ENCODE results near the gene B3GAT1. TPM values are rescaled to one million over a fixed set of nuclear protein-coding genes. Genes with fewer than 3 reads are reported as not detected.

B3GAT1 gene
- total and polyA plus RNA-seq, 2 of the 13 experiments (the other 11 are each of a cell fraction or from before 2014, with no cell fraction given): not detected

GRCh38 chr11:134447696-134448095 lies 35.7 kb upstream of the B3GAT1 start:
- ATAC-seq (no peak), FAIRE-seq (no peak), DNase-seq (ENCODE audit: low spot score) (no peak)
- H3K4me2 ChIP-seq (ENCODE audit: low read depth, low read length): no peak overlapping the region
- intact Hi-C loops (cut with micrococcal nuclease; ENCODE audit: unreplicated experiment) (no loop called here), in situ Hi-C loops (cut with HindIII; ENCODE audit: extremely low pct_ligation_motif_present, low pct_unique_long_range_greater_than_20kb) (no loop called here)
- no peak overlapping the region for H3K27ac ChIP-seq (ENCODE audit: extremely low read length, insufficient read depth, low read length)
- TF ChIP-seq TOE1 (CRISPR knock-in tag; IDR thresholded peaks at IDR 0.05) (no peak), ATRX (CRISPR knock-in tag; IDR thresholded peaks at IDR 0.05; ENCODE audit: borderline replicate concordance) (no peak), KDM6A (CRISPR knock-in tag; IDR thresholded peaks at IDR 0.05; ENCODE audit: low read depth) (no peak), ZNF318 (CRISPR knock-in tag; IDR thresholded peaks at IDR 0.05) (no peak), ZNF205 (CRISPR knock-in tag; IDR thresholded peaks at IDR 0.05) (no peak), PAF1 (CRISPR knock-in tag; IDR thresholded peaks at IDR 0.05) (no peak), RXRA (CRISPR knock-in tag; IDR thresholded peaks at IDR 0.05) (no peak), ZNF562 (CRISPR knock-in tag; IDR thresholded peaks at IDR 0.05; ENCODE audit: borderline replicate concordance) (no peak), STAT5B (CRISPR knock-in tag; IDR thresholded peaks at IDR 0.05) (no peak), TARDBP (CRISPR knock-in tag; IDR thresholded peaks at IDR 0.05) (no peak), ZNF329 (CRISPR knock-in tag; IDR thresholded peaks at IDR 0.05; ENCODE audit: low read depth) (no peak), ZNF660 (CRISPR knock-in tag; IDR thresholded peaks at IDR 0.05; ENCODE audit: borderline replicate concordance, low read depth) (no peak), NFRKB (IDR thresholded peaks at IDR 0.05) (no peak)
- ChIA-PET CTCF (ENCODE audit: low intra/inter-chr PET ratio, low total read pairs) (no interaction called here), POLR2A (no interaction called here)
- H3K9ac ChIP-seq (ENCODE audit: insufficient read depth, low read depth, low read length): no peak overlapping the region
- no peaks in the 10 kb centered on the region for H3K9me3 ChIP-seq (ENCODE audit: low read length)
- no peak overlapping the region for H2AFZ ChIP-seq (ENCODE audit: low read length)
- H3K79me2 ChIP-seq (ENCODE audit: insufficient read depth, low read length): no peaks in the 10 kb centered on the region
- peaks cover 0 to 25% of the 10 kb centered on the region in 2 experiments; a peak in 3 of 5 replicates for H3K27me3 ChIP-seq (ENCODE audit: control insufficient read depth in 1 of 2, insufficient read depth in 2 of 2, low read length in 2 of 2)
- no peaks in the 10 kb centered on the region for H4K20me1 ChIP-seq (ENCODE audit: insufficient read depth, low read length)
- no peaks in the 10 kb centered on the region for H3K4me1 ChIP-seq (ENCODE audit: insufficient read depth, low read length)
- no TSS peak for BruUV-seq (replicated peaks)
- no peak overlapping the region for H3K4me3 ChIP-seq (replicated peaks in 1 of 3; ENCODE audit: insufficient read depth in 1 of 3, low read depth in 2 of 3, low read length in 3 of 3)
- WGBS (ENCODE audit: low lambda C conversion rate): 71% methylated on average over 20 of the region's 27 CpGs
- no peaks in the 10 kb centered on the region for H3K36me3 ChIP-seq (replicated peaks in 1 of 2; ENCODE audit: control insufficient read depth in 1 of 2, insufficient read depth in 2 of 2, low read length in 2 of 2)
